Measurements from ENCODE around the gene ARFGAP2. TPM values are rescaled to one million over a fixed set of nuclear protein-coding genes. Genes with fewer than 3 reads are reported as not detected.

Gene ARFGAP2
- total and polyA plus RNA-seq, 7 donors: 58.7 to 138 (median 84.3) TPM

GRCh38 chr11:47147681-47148080 lies 29.0 kb downstream of the ARFGAP2 start:
- Histone ChIP-seq H3K36me3 (ENCODE audit: insufficient read depth in 1 of 2, low read depth in 1 of 2) (no peaks in the 10 kb centered on the region), H3K4me3 (no peak overlapping the region), H3K9me3 (no peaks in the 10 kb centered on the region), H3K4me1 (peaks cover 11% of the 10 kb centered on the region), H3K27ac (no peak overlapping the region), H3K27me3 (ENCODE audit: insufficient read depth in 3 of 3, low read length in 2 of 3) (no peaks in the 10 kb centered on the region)
- TF ChIP-seq CTCF (IDR thresholded peaks at IDR 0.05): no peak
- ATAC-seq (no peak), DNase-seq (no peak)
- intact Hi-C loops (cut with DNase I): no loop called here
- 94 to 96% (median 96%) methylated on average over 7 of the region's 7 CpGs for WGBS, 3 donors

GRCh38 chr11:47147250-47147649 lies 29.4 kb downstream of the ARFGAP2 start:
- WGBS, 3 donors: 82 to 88% (median 87%) methylated on average over 2 of the region's 2 CpGs
- ATAC-seq: no peak

GRCh38 chr11:47144541-47144940 lies 32.1 kb downstream of the ARFGAP2 start:
- intact Hi-C loops (cut with DNase I): no loop called here
- Histone ChIP-seq H3K27ac (no peak overlapping the region), H3K27me3 (ENCODE audit: insufficient read depth in 3 of 3, low read length in 2 of 3) (no peaks in the 10 kb centered on the region), H3K4me3 (no peak overlapping the region), H3K4me1 (peaks cover 11% of the 10 kb centered on the region), H3K9me3 (no peaks in the 10 kb centered on the region), H3K36me3 (ENCODE audit: insufficient read depth in 1 of 2, low read depth in 1 of 2) (no peaks in the 10 kb centered on the region)
- ATAC-seq (no peak), DNase-seq (no peak)
- TF ChIP-seq CTCF (IDR thresholded peaks at IDR 0.05): no peak
- WGBS, 3 donors: 85 to 86% (median 86%) methylated on average over 3 of the region's 3 CpGs

More at GRCh38 chr11:47147250-47147649, 29.4 kb downstream of the ARFGAP2 start:
- Histone ChIP-seq H3K27ac (no peak overlapping the region), H3K9me3 (no peaks in the 10 kb centered on the region), H3K4me3 (no peak overlapping the region), H3K36me3 (ENCODE audit: insufficient read depth in 1 of 2, low read depth in 1 of 2) (no peaks in the 10 kb centered on the region), H3K4me1 (peaks cover 11% of the 10 kb centered on the region), H3K27me3 (ENCODE audit: insufficient read depth in 3 of 3, low read length in 2 of 3) (no peaks in the 10 kb centered on the region)
- DNase-seq: no peak
- TF ChIP-seq CTCF (IDR thresholded peaks at IDR 0.05): no peak
- intact Hi-C loops (cut with DNase I): no loop called here

- no peaks in the 10 kb centered on the region for H3K27me3 ChIP-seq (ENCODE audit: insufficient read depth in 3 of 3, low read length in 2 of 3)
- ATAC-seq (peak; percentile 45 to 76 (median 70)), DNase-seq (no peak)
- H3K27ac ChIP-seq: no peak overlapping the region
- TF ChIP-seq CTCF (IDR thresholded peaks at IDR 0.05): no peak
- H3K36me3 ChIP-seq (ENCODE audit: insufficient read depth in 1 of 2, low read depth in 1 of 2): no peaks in the 10 kb centered on the region
- intact Hi-C loops (cut with DNase I): no loop called here
- no peaks in the 10 kb centered on the region for H3K9me3 ChIP-seq
- WGBS, 3 donors: 49 to 66% (median 53%) methylated on average over 3 of the region's 3 CpGs
- H3K4me3 ChIP-seq: no peak overlapping the region
- peaks cover under 1% of the 10 kb centered on the region for H3K4me1 ChIP-seq
Observed at GRCh38 chr11:47143322-47143721, 33.4 kb downstream of the ARFGAP2 start.

- WGBS, 3 donors: 78 to 90% (median 81%) methylated on average over 4 of the region's 4 CpGs
- H3K27ac ChIP-seq: no peak overlapping the region
- no peak for TF ChIP-seq CTCF (IDR thresholded peaks at IDR 0.05)
- H3K27me3 ChIP-seq (ENCODE audit: insufficient read depth in 3 of 3, low read length in 2 of 3): no peaks in the 10 kb centered on the region
- DNase-seq: no peak
- intact Hi-C loops (cut with DNase I): no loop called here
- no peak overlapping the region for H3K4me3 ChIP-seq
- no peaks in the 10 kb centered on the region for H3K36me3 ChIP-seq (ENCODE audit: insufficient read depth in 1 of 2, low read depth in 1 of 2)
- no peak for ATAC-seq
- H3K9me3 ChIP-seq: no peaks in the 10 kb centered on the region
- no peaks in the 10 kb centered on the region for H3K4me1 ChIP-seq
Observed at GRCh38 chr11:47139878-47140277, 36.8 kb downstream of the ARFGAP2 start.

Measured in psoas muscle (tissue), 8 donors.